Activated CD4-positive, CD25-positive, alpha-beta regulatory T cell treated with anti-CD3 and anti-CD28 coated beads, Interleukin-2, amount 50 U/mL, for 16 hours (primary cell): ENCODE results near the gene NKX3-2.

Experiments used
- DNase-seq: peaks from one replicate; pipeline ENCODE4 v3.0.0-alpha.2; 2020; ENCODE audit warnings: low read depth, low spot score

Gene NKX3-2

DNA sequence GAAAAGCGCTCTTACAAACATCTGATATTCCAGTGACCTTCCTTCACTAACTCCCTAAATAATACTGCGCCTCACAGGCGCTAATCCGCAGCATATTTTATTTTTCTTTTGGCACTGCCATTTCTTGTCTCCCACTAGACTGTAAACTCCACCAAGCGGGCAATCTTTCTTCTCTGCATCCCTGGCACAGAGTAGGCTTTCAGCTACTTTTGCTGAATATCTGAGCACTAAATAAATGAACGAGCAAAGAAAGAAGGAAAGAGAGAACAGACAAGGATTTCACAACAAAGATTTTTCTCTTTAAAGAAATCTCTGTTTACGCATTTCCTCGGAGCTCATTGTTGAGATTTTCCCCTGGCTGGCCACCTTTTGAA lies 12.7 kb downstream of the NKX3-2 start:
- DNase-seq: no peak

DNA sequence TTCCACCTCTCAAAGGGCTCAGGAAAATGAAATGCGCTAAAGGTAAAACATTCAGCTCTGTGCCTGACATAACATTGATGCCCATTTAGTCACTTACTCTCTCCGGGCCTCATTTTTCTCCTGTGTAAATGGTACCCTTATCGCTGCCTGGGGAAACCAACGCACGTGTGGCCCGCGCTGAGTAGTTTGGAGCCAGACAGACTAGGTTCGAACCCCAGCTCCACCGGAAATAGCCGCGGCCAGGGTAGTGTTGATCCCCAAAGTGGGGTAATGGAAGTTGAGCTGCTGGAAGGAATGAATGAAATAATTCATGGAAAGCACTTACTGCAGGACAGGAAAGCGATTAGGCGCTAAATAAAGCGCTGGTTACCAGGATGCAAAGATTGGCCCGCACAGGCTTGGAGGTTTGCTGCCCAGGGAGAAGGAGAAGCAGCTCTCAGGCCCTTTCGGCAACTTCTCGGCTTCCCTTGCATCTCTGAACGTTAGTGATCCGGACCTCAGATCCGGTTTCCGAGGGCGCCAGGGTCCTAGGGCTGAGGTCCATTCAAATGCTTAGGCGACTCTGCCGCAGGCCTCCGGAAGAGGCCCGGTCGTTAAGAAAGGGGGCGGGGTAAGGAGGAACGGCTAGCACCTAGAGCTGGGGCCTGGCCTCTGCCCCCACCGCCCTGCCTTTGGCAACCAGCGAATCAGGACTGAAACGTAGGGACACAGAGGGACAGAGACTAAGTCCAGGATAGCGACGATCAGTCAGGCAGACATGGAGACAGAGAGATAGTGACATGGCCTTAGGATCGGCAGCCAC lies 13.3 kb downstream of the NKX3-2 start:
- DNase-seq: no peak

GRCh38 chr4:13529128-13529919 lies 15.0 kb downstream of the NKX3-2 start:
- DNase-seq: no peak

GRCh38 chr4:13528821-13529127 lies 15.5 kb downstream of the NKX3-2 start:
- no peak for DNase-seq

- no peak for DNase-seq
These were observed 16.1 kb downstream of the NKX3-2 start for GRCh38 chr4:13527981-13528820.

DNA sequence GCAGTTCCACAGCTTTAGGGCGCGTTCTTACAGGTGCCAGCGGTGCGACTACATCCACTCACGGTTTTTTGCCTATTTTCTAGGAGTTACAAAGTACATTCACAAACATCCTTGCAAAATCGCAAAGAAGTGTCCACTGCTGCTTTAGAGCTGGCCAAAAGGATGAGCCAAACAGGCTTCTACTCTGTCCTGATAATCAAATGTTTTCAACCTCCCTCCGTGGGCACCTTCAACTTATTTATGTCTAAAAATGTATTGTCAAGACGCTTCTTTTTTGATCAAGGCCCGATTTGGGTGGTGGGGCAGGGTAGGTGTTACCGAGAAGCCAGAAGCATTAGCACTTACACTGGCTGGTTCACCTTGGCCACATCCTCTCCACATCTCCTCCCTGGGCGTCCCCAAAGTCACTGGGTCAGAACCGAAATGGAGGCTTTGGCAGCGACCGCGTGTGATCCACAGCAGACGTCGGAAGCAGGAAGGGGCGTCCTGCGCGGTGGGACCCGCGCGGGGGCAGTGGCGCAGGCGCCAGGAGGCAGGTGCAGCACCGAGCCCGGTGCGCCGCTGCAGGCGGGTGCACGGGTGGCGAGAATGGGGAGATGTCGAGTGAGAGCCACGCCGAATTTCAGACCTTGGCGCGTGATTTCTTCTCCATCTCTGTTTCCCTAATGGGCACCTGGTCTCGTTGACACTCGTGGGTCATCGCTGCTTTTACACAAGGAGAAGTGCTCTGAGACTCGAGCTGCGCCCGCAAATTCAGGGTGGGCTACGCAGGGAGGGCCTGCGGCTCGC lies 16.9 kb downstream of the NKX3-2 start:
- DNase-seq: no peak

GRCh38 chr4:13526658-13527057 lies 17.6 kb downstream of the NKX3-2 start:
- DNase-seq: no peak

DNA sequence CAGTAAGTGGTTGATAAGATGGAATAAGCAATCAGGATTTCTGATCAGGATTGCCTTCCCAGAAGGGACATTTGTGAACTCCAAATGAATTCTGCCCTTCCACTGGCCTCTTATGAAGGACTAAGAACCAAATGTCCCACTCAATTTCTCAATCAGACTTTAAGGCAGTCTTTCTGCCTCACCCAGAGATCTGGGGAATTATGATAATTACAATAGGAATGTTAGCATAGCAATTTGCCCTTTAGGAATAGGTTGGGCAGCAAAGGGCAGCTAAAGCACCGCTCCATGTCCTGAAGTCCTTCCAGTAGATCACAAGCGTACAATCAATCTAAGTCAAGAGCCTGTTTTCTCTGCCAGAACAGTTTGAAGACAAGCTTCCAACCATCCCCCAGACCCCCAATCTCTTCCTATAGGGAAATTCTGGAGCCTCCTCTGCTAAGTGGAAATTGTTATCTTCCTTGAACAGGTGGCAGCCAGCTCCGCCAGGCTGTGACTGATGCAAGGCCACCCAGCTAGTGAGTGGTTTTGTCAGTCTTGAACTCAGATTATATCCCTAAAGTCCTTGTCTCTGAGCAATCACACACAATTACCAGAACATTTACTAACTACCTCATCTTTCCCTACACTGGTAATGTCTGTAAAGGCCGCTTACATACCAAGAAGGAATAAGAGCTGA lies 18.6 kb downstream of the NKX3-2 start:
- no peak for DNase-seq

GRCh38 chr4:13524504-13525243 lies 19.6 kb downstream of the NKX3-2 start:
- no peak for DNase-seq

DNA sequence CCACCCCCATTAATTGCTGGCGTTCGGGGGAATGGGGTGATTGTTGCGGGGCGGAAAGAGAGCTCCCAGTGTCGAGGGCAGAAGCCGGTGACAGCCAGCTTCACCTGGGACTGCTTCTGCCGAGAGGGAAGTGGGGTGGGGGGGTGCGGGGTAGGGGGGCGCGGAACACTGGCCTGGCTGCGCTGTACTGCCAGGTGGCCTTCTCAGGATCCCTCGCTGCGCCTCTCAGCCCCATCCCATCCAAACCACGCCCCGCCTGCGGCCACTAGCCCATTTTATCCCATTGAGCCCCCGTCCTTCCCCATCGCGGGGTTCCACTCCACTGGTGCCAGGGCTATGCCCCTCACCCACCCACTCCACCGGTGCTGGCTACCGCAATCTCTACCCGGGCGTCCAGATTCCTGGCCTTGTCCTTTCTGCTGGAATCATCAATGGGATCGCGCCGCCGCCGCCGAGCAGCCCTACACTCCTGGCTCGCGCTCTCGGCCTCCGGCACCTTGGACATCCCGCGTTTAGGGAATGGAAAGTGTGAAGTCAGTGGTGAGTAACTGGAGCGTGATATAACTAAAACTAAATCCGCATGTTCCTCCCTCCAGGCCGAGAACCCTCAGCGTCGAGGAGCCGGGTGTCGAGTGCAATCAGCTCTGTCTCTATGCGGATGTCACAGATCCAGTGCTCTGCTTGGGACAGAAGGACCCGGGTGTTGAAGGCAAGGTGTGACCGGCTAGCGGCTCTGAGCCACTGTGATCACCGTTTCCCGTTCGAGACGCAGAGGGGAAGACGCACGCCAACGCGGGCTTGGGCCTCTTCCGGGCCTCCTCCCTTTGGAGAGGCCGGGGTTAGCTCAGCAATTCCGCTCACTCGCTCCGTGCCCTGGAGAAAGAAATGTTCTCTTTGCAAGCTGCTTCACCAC lies 20.5 kb downstream of the NKX3-2 start:
- DNase-seq: no peak

- no peak for DNase-seq
These were observed 21.2 kb downstream of the NKX3-2 start for GRCh38 chr4:13523105-13523477.

DNA sequence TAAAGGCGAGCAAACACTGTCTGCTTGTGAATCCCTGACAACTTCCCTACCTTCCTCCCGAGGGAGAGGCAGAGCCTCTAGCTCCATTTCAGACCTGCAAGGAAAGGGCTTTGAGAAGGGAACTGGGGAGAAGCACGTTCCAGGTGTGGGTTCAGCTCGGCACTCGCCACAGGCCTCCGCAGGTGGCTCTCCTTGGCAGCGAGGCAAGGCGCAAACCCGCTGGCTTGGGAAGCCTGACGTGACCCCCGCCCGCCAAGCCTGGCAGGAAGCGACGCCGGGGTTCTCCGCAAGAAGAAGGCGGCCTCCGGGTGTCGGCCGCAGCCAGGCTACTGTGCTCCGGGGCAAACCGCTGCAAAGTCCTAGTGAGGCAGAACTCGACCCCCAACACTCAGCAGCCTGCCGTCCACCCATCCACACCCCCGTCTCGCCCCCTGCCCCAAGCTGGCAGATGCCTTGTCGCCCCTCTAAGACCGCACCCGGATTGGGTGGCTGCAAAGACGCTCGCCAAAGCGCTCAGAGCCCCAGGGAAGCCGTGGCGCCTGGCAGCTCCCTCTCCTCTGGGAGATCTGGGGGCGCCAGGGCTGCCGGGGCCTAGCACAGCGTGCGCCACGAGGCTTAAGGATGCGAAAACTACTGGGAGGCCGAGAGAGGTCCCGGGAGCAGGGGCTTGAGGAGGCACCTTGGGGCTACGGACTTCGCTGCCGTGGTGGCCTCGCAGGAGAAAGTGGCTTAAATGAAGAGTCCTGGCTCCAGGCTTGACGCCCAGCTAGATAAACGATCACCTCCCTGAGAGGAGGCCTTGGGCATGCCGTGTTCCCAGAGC lies 21.8 kb downstream of the NKX3-2 start:
- no peak for DNase-seq

DNA sequence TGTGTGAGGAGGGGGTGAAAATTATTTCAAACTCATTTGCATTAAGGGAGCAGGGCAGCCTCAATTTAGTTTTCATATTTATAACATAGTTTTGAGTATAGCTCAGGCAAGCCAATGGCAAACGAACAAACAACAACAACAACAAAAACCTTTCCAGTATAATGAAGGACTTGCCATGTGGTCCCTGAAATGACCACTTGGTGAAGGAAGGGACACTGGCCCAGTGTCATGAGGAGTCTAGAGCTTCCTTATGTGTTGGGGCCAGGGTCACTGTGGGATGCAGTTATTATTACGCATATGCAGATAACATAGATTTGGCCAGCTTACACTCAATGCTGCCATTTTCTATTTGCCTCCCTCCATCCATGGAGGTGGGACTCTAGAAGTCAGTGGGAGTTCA lies 23.3 kb downstream of the NKX3-2 start:
- DNase-seq: no peak

DNA sequence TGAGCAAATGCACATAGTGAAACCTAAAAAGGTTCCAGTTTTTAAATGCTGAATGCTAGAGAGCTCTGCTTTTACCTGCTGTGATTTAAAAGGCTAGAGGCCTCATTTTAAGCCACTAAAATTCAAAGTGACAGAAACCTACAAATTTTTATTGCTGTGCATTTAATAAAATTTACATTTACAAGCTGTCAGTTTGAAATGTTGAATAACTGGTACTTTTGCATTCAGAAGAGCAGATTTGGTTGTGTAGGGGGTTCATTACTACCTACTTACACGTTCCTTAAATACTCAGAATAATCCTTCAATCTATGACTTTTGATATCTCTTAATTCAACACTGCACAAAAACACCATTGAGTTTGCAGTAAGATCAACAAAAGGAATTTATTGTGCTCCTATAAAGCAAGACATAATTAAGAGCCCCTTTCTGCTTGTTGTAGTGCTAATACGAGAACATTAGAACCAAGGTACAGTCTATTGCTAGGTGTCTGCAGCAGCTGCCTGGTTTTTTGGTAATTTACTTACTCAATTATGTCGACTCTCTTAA lies 27.9 kb downstream of the NKX3-2 start:
- no peak for DNase-seq

DNA sequence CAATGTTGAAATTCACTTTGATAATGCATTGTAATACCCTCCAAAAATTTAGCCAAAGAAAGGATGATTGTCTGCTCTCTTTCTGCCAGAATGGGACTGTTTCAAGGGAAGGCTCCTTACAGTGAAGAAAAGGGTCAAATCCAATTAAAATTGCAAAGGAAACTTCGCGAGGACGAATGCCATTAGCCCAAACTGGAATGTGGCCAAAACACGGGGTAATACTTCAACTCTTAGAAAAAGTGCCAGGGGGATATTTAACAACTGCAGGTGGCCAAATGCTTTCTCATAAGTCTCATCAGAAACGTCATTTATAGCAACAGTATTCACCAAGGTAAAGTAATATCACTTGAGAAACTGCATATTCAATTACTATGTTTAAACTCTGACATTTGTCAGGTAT lies 29.0 kb downstream of the NKX3-2 start:
- DNase-seq: no peak

GRCh38 chr4:13514722-13515121 lies 29.6 kb downstream of the NKX3-2 start:
- DNase-seq: no peak

- no peak for DNase-seq
These were observed 33.2 kb downstream of the NKX3-2 start for GRCh38 chr4:13511101-13511500.

GRCh38 chr4:13509442-13509841 lies 34.9 kb downstream of the NKX3-2 start:
- no peak for DNase-seq
